Effector CD8-positive, alpha-beta T cell (primary cell): Measurements from ENCODE around the gene GMCL1.
"Not testable (repeated sequence)": the region's sequence is repeated elsewhere in the genome, so short reads cannot be mapped to it uniquely, and the experiment has no call there.

Experiments used
- DNase-seq: peaks from one replicate; lab custom pipeline; 2025; lab: John Stamatoyannopoulos, UW

GMCL1 gene

DNA sequence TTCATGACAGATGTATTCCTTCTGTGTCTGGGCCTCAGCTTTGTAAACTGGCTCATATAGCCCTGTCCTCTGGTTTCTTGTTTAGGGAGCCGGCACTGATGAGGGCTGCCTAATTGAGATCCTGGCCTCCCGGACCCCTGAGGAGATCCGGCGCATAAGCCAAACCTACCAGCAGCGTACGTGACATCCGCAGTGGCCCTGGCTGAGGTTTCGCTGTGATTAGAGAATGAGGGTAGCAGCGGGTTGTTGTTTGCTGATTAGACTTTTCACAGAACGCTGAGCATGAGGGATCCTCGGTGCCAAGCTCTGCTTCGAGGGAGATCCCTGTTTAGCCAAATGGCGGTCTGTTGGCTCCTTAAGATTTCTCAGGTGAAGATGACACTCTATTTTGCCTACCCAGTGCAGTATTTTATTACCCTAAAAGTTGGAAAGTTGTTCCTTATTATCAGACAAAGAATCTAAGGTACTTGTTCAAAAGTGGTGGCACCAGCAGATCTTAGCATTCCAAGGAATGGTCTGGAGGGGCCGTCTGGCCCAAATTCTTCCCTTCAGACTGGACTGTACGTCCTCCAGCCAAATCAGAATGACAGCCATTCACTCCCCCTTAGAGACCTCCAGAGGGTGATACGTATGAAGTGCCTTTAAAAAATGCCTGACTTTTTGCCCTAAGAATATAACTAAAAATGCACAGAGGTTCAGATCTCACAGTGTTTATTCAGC is 21.5 kb upstream of the GMCL1 start:
- no peak for DNase-seq

- no peak for DNase-seq
These were observed 18.9 kb upstream of the GMCL1 start for GRCh38 chr2:69810550-69810949.

GRCh38 chr2:69811018-69811417 is 18.4 kb upstream of the GMCL1 start:
- DNase-seq = no peak

- no peak for DNase-seq
These were observed 17.9 kb upstream of the GMCL1 start for GRCh38 chr2:69811591-69811990.

DNA sequence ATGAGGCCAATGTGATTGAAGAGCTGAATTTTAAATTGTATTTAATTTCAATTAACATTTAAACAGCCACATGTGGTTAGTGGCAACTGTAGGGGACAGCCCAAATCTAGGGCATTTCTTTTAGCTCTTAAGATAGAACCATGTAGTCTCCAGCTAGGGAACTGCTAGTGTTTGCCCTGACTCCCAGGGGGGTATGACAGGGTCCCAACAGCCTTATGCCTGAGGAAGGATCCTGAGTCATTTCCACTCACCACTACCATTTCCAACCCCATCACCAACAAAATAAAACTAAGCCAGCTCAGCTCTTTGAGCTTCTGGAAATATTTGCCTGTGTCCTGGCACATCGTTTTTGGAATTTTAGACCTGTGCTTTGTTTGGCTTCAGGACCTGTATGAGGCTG is 13.7 kb upstream of the GMCL1 start:
- DNase-seq = no peak

DNA sequence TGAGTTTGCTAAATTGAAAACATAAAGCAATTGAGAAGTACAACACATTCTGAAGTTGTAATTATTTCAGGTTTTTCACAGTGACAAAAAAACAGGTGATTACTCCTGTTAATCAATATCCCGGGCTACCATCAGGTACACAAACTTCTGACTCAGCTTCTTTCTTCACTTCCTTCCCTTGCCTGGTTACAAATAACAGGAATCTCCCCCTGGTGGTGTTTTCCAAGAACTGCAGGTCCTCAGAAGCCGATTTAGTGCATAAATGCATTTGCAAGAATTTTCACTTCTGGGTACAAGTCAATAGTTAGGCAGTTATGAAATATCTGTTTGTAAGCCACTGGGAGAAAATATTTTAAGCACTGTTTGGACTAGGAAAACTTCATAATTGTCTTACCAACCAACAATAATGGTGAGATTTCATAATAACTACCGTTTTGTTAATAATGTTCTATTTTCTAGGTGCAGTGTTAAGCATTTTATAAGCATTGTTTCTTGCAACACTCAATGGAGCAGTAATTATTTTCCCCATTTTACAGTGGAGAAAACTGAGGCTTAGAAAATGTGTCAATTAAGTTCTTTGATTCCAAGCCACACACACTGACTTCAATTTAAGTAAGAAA is 12.4 kb upstream of the GMCL1 start:
- peak; percentile 61 for DNase-seq

DNA sequence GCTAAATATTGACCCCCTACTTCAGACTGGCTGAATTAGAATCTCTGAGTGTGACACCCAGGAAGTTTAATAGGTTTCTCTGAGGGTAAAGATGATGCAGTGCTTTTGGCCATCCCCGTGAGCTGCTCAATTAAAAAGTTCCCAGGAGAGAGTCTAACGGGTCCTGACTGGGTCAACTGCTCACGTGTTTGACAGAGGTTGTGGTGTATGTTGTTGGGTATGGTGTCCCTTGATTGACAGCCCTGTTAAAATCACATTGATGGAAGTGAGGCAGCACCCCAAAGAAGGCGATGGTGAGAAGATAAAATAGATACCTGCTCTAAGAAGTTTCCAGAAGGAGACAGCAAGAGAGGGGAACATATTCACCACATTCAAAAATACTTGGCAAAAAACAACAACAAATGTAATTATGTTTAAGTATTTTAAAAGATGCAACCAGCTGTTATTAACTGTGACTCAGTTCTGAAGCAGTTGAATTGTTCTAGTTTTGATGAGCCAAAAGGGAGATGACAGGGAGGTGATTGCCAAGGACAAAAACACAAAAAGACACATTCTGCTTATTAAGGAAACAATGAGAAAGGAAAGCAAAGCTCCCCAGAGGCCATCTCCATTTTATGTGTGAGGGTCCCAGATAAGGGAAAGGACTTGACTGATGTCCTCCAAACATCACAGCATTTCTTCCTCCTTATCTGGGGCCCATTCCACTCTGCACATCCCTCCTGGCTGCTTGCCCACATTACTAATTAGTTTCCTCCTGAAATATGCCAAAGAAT is 11.5 kb upstream of the GMCL1 start:
- no peak for DNase-seq

DNA sequence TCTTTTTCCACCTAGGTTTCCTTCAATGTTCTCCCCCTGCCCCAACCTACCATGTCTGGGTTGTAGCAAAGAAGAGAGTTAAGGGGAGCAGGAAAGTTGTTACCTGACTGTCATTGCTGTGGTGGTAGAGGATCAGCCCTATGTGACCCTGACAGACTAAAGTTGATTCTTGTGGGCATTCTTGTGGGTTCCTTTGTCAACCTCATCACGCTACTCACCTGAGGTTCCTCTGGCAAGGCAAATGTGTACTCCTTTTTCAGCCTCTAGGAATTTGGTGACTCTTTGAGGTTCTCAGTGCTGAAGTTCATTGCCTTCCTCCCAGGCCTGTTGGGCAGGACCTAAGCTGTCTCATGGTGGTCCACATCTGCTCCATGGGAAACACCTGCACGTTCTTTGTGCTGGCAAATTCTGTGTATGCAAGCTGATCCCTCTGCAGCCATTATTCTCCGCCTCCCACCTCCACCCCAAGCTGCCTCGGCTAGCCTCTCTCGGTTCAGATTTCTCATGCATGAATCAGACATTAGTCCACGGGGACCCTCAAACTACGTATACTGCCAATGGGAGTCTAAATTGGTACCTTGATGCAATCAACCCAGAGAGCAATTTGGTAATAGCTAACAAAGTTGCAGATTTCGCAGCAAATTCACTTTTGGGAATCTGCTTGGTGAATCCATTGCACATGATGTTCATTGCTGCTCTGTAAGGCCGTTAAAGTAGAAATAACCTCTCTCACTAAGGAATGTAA is 1.5 kb upstream of the GMCL1 start:
- no peak for DNase-seq

DNA sequence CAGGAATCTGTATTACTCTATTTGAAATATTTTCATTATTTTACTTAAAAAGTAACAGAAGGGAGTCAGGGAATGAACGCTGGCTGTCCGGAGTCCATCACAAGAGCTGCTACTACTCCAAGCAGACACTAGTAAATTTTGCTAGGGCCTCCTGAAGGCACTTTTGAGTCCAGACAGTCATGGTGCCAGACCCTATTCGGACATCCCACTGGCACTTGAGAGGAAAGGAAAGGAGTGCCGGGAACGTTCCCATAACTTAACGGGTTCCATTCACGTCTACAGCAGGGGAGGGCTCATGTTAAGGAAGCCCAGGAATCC is 563 bp upstream of the GMCL1 start:
- DNase-seq = no peak

DNA sequence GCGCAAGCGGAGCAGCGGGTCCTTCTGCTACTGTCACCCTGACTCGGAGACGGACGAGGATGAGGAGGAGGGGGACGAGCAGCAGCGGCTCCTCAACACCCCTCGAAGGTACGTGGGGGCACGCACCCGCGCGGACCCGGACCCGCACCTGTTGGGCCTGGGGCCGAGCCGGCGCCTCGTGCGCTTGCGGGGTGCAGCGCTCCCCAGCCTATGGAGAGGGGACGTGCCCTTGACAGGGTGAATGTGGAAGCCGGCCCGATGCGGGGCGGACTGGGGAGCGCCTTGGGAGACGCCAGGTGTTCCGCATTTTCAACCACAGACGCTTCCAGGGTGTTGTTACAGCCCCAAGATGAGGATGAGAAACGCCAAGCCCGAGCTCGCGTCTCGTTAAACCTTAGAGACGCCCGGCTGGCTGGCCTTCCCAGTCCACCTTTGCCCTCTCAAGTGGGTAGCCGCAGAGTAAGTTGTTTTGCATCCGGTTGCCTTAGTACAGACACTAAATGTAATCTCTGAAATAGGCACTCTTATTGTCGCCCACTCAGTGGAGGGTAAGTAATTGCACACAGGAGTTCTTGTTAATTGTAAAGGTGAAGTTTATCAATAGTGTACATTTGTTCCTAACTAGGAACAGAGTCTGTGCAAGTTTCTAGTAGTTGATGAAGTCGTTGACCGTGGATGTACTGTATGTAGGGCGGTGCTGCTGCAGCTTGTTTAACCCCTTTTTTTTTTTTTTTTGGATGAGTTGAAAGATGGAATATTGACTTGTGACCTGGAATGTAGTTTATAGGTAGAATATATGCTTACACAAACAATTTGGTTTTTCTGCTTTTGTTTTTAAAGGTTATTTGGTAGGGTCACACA is 815 bp downstream of the GMCL1 start:
- peak; percentile 28 for DNase-seq

DNA sequence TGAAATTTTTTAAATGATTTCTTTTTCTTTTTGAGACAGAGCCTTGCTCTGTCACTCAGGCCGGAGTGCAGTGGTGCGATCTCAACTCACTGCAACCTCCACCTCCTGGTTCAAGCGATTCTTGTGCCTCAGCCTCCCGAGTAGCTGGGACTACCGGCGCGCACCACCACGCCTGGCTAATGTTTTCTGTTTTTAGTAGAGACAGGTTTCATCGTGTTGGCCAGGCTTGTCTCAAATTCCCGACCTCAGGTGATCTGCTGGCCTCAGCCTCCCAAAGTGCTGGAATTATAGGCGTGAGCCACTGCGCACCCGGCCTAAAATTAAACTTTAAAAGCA is 1.4 kb downstream of the GMCL1 start:
- DNase-seq = not testable (repeated sequence)

GRCh38 chr2:69831354-69831905 is 2.0 kb downstream of the GMCL1 start:
- no peak for DNase-seq

DNA sequence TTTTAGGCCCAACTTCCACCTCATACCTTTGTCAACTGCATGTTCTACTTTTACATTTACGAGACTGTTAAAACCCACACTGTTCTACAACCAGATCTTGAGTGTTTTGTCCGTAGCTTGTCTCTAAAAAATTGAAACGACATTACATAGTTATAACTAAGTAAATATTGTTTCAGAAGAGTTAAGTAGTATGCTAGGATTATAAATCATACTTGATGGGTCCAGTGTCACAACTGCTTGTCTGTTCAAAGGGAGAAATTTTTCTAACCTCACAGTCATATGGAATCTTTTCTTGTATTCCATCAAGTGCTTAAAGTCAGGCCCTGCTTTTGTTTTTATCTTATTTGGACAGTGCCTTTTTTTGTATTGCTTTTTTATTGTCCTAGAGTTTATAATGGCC is 4.3 kb downstream of the GMCL1 start:
- DNase-seq = no peak

- DNase-seq = no peak
These were observed 6.2 kb downstream of the GMCL1 start for GRCh38 chr2:69835666-69836065.

- no peak for DNase-seq
These were observed 6.9 kb downstream of the GMCL1 start for GRCh38 chr2:69836316-69836715.

GRCh38 chr2:69837533-69837932 is 8.1 kb downstream of the GMCL1 start:
- no peak for DNase-seq

- no peak for DNase-seq
These were observed 14.5 kb downstream of the GMCL1 start for GRCh38 chr2:69843993-69844392.

- no peak for DNase-seq
These were observed 15.1 kb downstream of the GMCL1 start for GRCh38 chr2:69844560-69844959.

- no peak for DNase-seq
These were observed 17.0 kb downstream of the GMCL1 start for GRCh38 chr2:69846182-69847067.

DNA sequence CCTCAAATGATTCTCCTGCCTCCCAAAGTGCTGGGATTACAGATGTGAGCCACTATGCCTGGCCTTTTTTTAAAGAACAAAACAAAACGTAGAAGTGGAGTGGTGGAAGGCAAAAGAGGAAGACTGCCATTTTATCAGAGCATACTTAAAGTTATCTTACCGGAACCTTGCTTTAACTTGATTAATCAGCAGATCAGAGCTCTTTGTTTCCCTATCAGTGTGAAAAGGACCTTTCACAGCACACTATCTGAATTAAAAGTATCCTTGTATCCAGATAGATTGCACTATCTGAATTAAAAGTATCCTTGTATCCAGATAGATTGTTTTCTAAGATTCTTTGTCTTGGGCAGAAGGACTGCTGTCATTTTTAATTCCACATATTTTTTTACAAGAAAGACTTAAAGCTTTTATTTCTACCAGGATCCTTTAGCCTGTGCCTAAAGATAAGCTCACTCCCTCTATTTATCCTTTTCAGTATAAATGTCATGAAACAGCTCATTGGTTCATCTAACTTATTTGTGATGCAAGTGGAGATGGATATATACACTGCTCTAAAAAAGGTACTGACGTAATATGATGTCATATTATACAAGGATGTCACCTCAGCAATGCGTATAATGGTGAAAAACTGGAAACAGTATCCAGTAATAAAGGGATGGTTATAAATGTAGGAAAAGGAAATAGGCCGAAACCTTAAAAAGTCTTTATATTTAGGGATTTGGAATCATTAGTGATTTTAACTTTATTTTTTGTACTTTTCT is 17.8 kb downstream of the GMCL1 start:
- no peak for DNase-seq
